K562 (cell line): ENCODE results near the gene PEX3. TPM values are rescaled to one million over a fixed set of nuclear protein-coding genes. Genes with fewer than 3 reads are reported as not detected.
A peak's percentile ranks its signal among the peaks of the same experiment; 100 is the strongest.

Source experiments
- CBFB ChIP-seq: sonication (generic); formaldehyde crosslinking; IDR thresholded peaks from 2 replicates; pipeline ENCODE4 v1.4.0; 2020; ENCODE audit warnings: mild to moderate bottlenecking, missing genetic modification reagents
- DNMT1 ChIP-seq: fragments of 450-650 bp; IDR thresholded peaks from 2 replicates; pipeline ENCODE4 v1.6.1; 2016; ENCODE audit warnings: antibody characterized with exemption, mild to moderate bottlenecking
- ETV6 ChIP-seq, 3 experiments: fragments of 150-350 bp in 1 of 3; sonication (generic) in 1 of 3; formaldehyde crosslinking in 1 of 3; IDR thresholded peaks; 2 replicates each; pipeline versions ENCODE4 v1.6.1 to v1.8.0; 2014 to 2022; ENCODE audit warnings: borderline replicate concordance in 2 of 3, low read depth in 2 of 3, antibody characterized with exemption in 1 of 3, low read length in 1 of 3, mild to moderate bottlenecking in 1 of 3, missing genetic modification reagents in 1 of 3
- NR2C2 ChIP-seq, 2 experiments: fragments of 200-800 bp in 1 of 2; sonication (Bioruptor generic) in 1 of 2; sonication (generic) in 1 of 2; formaldehyde crosslinking in 1 of 2; IDR thresholded peaks; 2 replicates each; pipeline versions ENCODE4 v1.6.1 to v1.8.0; 2016 to 2022; ENCODE audit warnings: mild to moderate bottlenecking in 1 of 2, missing compliant biosample characterization in 1 of 2, missing genetic modification characterization in 1 of 2, missing genetic modification reagents in 1 of 2
- RFX1 ChIP-seq: fragments of 450-650 bp; IDR thresholded peaks from 2 replicates; pipeline ENCODE4 v1.6.1; 2016; ENCODE audit warnings: mild to moderate bottlenecking, moderate library complexity
- UBTF ChIP-seq, 2 experiments: IDR thresholded peaks; 2 replicates each; pipeline ENCODE4 v1.6.1; 2012; ENCODE audit warnings: improper control_type of control experiment in 2 of 2, low read depth in 2 of 2, low read length in 2 of 2, borderline replicate concordance in 1 of 2
- ZFPM2 ChIP-seq: fragments of 250-450 bp; sonication (Bioruptor Pico); IDR thresholded peaks from 2 replicates; pipeline ENCODE4 v1.5.1; 2022; ENCODE audit warnings: mild to moderate bottlenecking
- ZNF444 ChIP-seq: fragments of 250-450 bp; sonication (Bioruptor Pico); IDR thresholded peaks from 2 replicates; pipeline ENCODE4 v1.4.0; 2020; ENCODE audit warnings: mild to moderate bottlenecking, moderate library complexity
- polyA plus RNA-seq, 8 experiments: library from polyadenylated mRNA; depleted of rRNA in 4 of 8; stranded (reverse) in 5 of 8; unstranded in 3 of 8; fragments of >200 nt; fragmentation: Nextera tagmentation in 2 of 8; fragmentation: Illumina TruSeq in 1 of 8; extraction: Ambion mirVana in 2 of 8; extraction: Trizol in 1 of 8; gene quantifications; 2 replicates each; pipeline versions ENCODE4 v1.2.1 to v1.2.3, GENCODE V29; 2011 to 2014; ENCODE audit warnings: inconsistent platforms in 1 of 8, missing spikeins in 1 of 8
- total RNA-seq, 7 experiments: library from RNA; depleted of rRNA in 6 of 7; stranded (reverse); fragments of >200 nt in 6 of 7; fragmentation: Illumina TruSeq in 2 of 7; extraction: Trizol in 2 of 7; gene quantifications; 2 replicates each; pipeline versions ENCODE4 v1.2.1 to v1.2.3, GENCODE V29; 2011 to 2021; ENCODE audit warnings: low replicate concordance in 1 of 7
- TF ChIP-seq, protein P1 (sequence below): IDR thresholded peaks from 3 replicates; pipeline ENCODE4 v1.6.1; 2011; ENCODE audit warnings: borderline replicate concordance, mild to moderate bottlenecking, moderate library complexity; ENCODE audit not compliant: insufficient read length; ENCODE audit errors: extremely low read depth
- TF ChIP-seq, protein P2 (sequence below), 2 experiments: fragments of 450-650 bp; IDR thresholded peaks; 2 replicates each; pipeline ENCODE4 v1.6.1; 2018; ENCODE audit warnings: mild to moderate bottlenecking in 2 of 2, low read depth in 1 of 2; ENCODE audit not compliant: partially characterized antibody in 2 of 2

PEX3 gene
- total and polyA plus RNA-seq, 9 of the 15 experiments (the other 6 are each of a cell fraction or from before 2014, with no cell fraction given) = 17.3 to 69.6 (median 32.7) TPM

DNA sequence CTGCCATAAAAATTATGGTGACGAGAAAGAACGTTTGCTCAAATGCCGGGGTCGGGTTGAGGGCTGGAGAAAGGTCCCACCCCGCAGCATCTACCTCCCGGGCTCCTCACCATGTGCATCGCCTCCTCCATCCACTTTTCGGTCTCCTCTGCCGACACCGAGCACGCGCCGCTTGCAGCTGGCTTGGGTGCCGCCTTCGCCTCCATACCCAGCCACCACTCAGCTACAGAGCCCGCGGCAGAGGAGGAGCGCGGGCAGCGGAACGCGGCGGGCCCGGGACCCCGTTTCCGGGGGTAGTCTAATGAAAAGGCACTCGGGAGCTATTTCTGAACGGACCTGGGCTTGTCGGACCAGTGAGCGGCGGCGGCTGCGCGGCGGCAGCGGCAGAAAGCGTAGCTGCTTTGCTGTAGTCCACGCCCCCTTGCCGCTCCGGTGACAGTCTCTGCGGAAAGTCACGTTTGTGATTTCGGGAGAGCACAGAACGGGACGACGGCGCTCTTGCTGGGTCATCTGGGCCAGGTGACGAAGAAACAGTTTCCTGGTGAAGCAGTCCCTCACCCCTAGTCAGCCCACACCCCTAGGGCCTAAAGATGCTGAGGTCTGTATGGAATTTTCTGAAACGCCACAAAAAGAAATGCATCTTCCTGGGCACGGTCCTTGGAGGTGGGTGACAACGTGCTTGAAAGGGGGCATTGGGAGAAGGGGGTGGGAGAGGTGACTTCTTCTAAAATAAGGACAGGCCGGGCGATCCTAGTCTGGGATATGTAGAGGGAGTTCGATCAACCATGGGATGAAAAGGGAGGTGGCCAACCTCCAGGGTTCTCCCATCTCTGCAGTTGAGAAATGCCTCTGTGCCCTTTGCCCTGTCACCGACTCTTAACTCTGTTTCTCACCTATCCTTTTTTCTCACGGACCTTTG lies at the start of gene PEX3, which contains the start of gene ADAT2 (continued):
- peak; percentile 39; the same call in 1 of the 2 replicates for TF ChIP-seq NR2C2 (CRISPR knock-in tag; IDR thresholded peaks at IDR 0.05)
- TF ChIP-seq NR2C2 (tag; IDR thresholded peaks at IDR 0.05) = peak; percentile 67
- TF ChIP-seq, protein P1, sequence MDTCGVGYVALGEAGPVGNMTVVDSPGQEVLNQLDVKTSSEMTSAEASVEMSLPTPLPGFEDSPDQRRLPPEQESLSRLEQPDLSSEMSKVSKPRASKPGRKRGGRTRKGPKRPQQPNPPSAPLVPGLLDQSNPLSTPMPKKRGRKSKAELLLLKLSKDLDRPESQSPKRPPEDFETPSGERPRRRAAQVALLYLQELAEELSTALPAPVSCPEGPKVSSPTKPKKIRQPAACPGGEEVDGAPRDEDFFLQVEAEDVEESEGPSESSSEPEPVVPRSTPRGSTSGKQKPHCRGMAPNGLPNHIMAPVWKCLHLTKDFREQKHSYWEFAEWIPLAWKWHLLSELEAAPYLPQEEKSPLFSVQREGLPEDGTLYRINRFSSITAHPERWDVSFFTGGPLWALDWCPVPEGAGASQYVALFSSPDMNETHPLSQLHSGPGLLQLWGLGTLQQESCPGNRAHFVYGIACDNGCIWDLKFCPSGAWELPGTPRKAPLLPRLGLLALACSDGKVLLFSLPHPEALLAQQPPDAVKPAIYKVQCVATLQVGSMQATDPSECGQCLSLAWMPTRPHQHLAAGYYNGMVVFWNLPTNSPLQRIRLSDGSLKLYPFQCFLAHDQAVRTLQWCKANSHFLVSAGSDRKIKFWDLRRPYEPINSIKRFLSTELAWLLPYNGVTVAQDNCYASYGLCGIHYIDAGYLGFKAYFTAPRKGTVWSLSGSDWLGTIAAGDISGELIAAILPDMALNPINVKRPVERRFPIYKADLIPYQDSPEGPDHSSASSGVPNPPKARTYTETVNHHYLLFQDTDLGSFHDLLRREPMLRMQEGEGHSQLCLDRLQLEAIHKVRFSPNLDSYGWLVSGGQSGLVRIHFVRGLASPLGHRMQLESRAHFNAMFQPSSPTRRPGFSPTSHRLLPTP = no peak
- no peak for TF ChIP-seq ZNF444
- peak; percentile 58 for TF ChIP-seq CBFB (CRISPR knock-in tag)
- peak; percentile 63 to 80; a peak in 3 of 4 replicates for TF ChIP-seq UBTF (IDR thresholded peaks at IDR 0.05; ENCODE audit: borderline replicate concordance in 1 of 2, low read depth in 2 of 2, low read length in 2 of 2)
- no peak for TF ChIP-seq RFX1
- TF ChIP-seq, protein P2, sequence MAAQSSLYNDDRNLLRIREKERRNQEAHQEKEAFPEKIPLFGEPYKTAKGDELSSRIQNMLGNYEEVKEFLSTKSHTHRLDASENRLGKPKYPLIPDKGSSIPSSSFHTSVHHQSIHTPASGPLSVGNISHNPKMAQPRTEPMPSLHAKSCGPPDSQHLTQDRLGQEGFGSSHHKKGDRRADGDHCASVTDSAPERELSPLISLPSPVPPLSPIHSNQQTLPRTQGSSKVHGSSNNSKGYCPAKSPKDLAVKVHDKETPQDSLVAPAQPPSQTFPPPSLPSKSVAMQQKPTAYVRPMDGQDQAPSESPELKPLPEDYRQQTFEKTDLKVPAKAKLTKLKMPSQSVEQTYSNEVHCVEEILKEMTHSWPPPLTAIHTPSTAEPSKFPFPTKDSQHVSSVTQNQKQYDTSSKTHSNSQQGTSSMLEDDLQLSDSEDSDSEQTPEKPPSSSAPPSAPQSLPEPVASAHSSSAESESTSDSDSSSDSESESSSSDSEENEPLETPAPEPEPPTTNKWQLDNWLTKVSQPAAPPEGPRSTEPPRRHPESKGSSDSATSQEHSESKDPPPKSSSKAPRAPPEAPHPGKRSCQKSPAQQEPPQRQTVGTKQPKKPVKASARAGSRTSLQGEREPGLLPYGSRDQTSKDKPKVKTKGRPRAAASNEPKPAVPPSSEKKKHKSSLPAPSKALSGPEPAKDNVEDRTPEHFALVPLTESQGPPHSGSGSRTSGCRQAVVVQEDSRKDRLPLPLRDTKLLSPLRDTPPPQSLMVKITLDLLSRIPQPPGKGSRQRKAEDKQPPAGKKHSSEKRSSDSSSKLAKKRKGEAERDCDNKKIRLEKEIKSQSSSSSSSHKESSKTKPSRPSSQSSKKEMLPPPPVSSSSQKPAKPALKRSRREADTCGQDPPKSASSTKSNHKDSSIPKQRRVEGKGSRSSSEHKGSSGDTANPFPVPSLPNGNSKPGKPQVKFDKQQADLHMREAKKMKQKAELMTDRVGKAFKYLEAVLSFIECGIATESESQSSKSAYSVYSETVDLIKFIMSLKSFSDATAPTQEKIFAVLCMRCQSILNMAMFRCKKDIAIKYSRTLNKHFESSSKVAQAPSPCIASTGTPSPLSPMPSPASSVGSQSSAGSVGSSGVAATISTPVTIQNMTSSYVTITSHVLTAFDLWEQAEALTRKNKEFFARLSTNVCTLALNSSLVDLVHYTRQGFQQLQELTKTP (IDR thresholded peaks at IDR 0.05; ENCODE audit: low read depth in 1 of 2, partially characterized antibody in 2 of 2) = no peak
- 0 out of 2 replicates have a peak, but pooled peaks have one; percentile 43 for TF ChIP-seq ZFPM2 (CRISPR knock-in tag)
- TF ChIP-seq DNMT1 = no peak; the same call in 1 of the 2 replicates
- no peak; a peak in 1 of 4 replicates for TF ChIP-seq ETV6 (IDR thresholded peaks at IDR 0.05; ENCODE audit: borderline replicate concordance in 1 of 2, low read depth in 2 of 2, low read length in 1 of 2)
- TF ChIP-seq ETV6 (CRISPR knock-in tag; IDR thresholded peaks at IDR 0.05; ENCODE audit: borderline replicate concordance) = no peak
